OCI-LY7 (cell line): ENCODE results near the gene SPTAN1. TPM values are rescaled to one million over a fixed set of nuclear protein-coding genes. Genes with fewer than 3 reads are reported as not detected.

Experiments
- BruUV-seq: library from RNA; stranded (reverse); fragments of 400-500 nt; replicated peaks from 2 replicates; lab custom pipeline; 2021; lab: Mats Ljungman, UMichigan
- CTCF ChIA-PET: fragments of 300-600 bp; sonication (Branson Sonifier 250); formaldehyde crosslinking; loops from one replicate; lab custom pipeline; 2022; ENCODE audit warnings: antibody characterized with exemption; ENCODE audit not compliant: unreplicated experiment; lab: Charles Lee
- POLR2A ChIA-PET: fragments of 300-600 bp; sonication (Branson Sonifier 250); formaldehyde crosslinking; loops from one replicate; lab custom pipeline; 2022; ENCODE audit warnings: antibody characterized with exemption; lab: Charles Lee
- DNase-seq: peaks from one replicate; pipeline ENCODE4 v3.0.0-alpha.2; 2015; ENCODE audit warnings: low spot score
- H2AFZ ChIP-seq: fragments of 200-600 bp; sonication (generic), shearing (Covaris generic); 2 replicates; pipeline ENCODE4 v1.6.1; 2014; ENCODE audit warnings: mild to moderate bottlenecking, antibody characterized with exemption, low read length, moderate library complexity
- H3K27ac ChIP-seq: fragments of 200-600 bp; sonication (generic); 2 replicates; pipeline ENCODE4 v1.5.1; 2014; ENCODE audit warnings: mixed run types, low read depth, mild to moderate bottlenecking, moderate library complexity, low read length, inconsistent platforms; ENCODE audit not compliant: poor library complexity, severe bottlenecking
- H3K36me3 ChIP-seq: fragments of 200-600 bp; sonication (generic); 2 replicates; pipeline ENCODE4 v1.6.1; 2014; ENCODE audit warnings: mild to moderate bottlenecking, antibody characterized with exemption, low read length, moderate library complexity, mixed read lengths; ENCODE audit not compliant: insufficient read depth
- H3K4me1 ChIP-seq: fragments of 200-600 bp; sonication (generic); 2 replicates; pipeline ENCODE4 v1.5.1; 2014; ENCODE audit warnings: mild to moderate bottlenecking, low read length; ENCODE audit not compliant: insufficient read depth, poor library complexity, severe bottlenecking
- H3K4me2 ChIP-seq: fragments of 200-600 bp; sonication (generic); 2 replicates; pipeline ENCODE4 v1.6.1; 2014; ENCODE audit warnings: mild to moderate bottlenecking, low read length
- H3K4me3 ChIP-seq: fragments of 200-600 bp; sonication (generic); 2 replicates; pipeline ENCODE4 v1.5.1; 2014; ENCODE audit warnings: mild to moderate bottlenecking, low read depth, low read length; ENCODE audit not compliant: poor library complexity, severe bottlenecking
- H3K79me2 ChIP-seq: fragments of 200-600 bp; sonication (generic); 2 replicates; pipeline ENCODE4 v1.6.1; 2016; ENCODE audit warnings: low read depth, mild to moderate bottlenecking, low read length, moderate library complexity, mixed read lengths; ENCODE audit not compliant: insufficient read depth
- H3K9me2 ChIP-seq: fragments of 200-600 bp; sonication (generic); 2 replicates; pipeline ENCODE4 v1.6.1; 2016; ENCODE audit warnings: mild to moderate bottlenecking, low read length, mixed read lengths; ENCODE audit not compliant: insufficient read depth
- H3K9me3 ChIP-seq: fragments of 200-600 bp; sonication (generic); 2 replicates; pipeline ENCODE4 v1.6.1; 2014; ENCODE audit warnings: mild to moderate bottlenecking, mixed run types, low read length, mixed read lengths
- H4K20me1 ChIP-seq: fragments of 200-600 bp; sonication (generic); 2 replicates; pipeline ENCODE4 v1.6.1; 2014; ENCODE audit warnings: mild to moderate bottlenecking, antibody characterized with exemption, low read length, moderate library complexity, mixed read lengths; ENCODE audit not compliant: insufficient read depth
- CTCF ChIP-seq: fragments of 200-600 bp; sonication (generic); conservative IDR thresholded peaks from 2 replicates; pipeline ENCODE4 v1.5.1; 2014; ENCODE audit warnings: mild to moderate bottlenecking, antibody characterized with exemption, low read length, moderate library complexity, mixed read lengths
- EZH2phosphoT487 ChIP-seq: fragments of 200-600 bp; sonication (generic); IDR thresholded peaks from 2 replicates; pipeline ENCODE4 v1.6.1; 2018; ENCODE audit warnings: low read depth, borderline replicate concordance, mild to moderate bottlenecking, mixed run types, antibody characterized with exemption, low read length, moderate library complexity, mixed read lengths
- intact Hi-C: fragments of 100-400 bp; cut with micrococcal nuclease; formaldehyde crosslinking; loops from one replicate; pipeline ENCODE4 v1.10.0; 2022; ENCODE audit not compliant: unreplicated experiment
- total RNA-seq, 2 experiments: library from RNA; depleted of rRNA in 1 of 2; stranded (reverse); fragments of >200 nt in 1 of 2; shearing (Covaris generic) in 1 of 2; gene quantifications; 2 replicates each; pipeline ENCODE4 v1.2.3, GENCODE V29; 2014 to 2022

Gene SPTAN1
- total RNA-seq, 2 experiments from 2014 or later: 239 to 259 TPM

- POLR2A ChIA-PET: interaction anchor here (0.7 kb wide), 1 partner anchor 89 kb away, joined by 5 read pairs; no protein-coding TSS in a partner anchor
- CTCF ChIA-PET: no interaction called here
- H3K4me3 ChIP-seq: no peak overlapping the region
- BruUV-seq: no TSS peak
- no peaks in the 10 kb centered on the region for H4K20me1 ChIP-seq
- no peak overlapping the region for H3K4me2 ChIP-seq
- peaks cover 84% of the 10 kb centered on the region for H3K36me3 ChIP-seq
- H3K79me2 ChIP-seq: no peaks in the 10 kb centered on the region
- TF ChIP-seq CTCF (no peak), EZH2phosphoT487 (no peak)
- no peak overlapping the region for H2AFZ ChIP-seq
- no peak overlapping the region for H3K27ac ChIP-seq
- no peaks in the 10 kb centered on the region for H3K9me3 ChIP-seq
- no peaks in the 10 kb centered on the region for H3K4me1 ChIP-seq
- intact Hi-C loops: no loop called here
- no peaks in the 10 kb centered on the region for H3K9me2 ChIP-seq
- DNase-seq: no peak
Observed at GRCh38 chr9:128532581-128532980, 19.8 kb upstream of the SPTAN1 start.

GRCh38 chr9:128540634-128541360 is 11.6 kb upstream of the SPTAN1 start:
- DNase-seq: no peak
- Histone ChIP-seq H3K79me2 (no peaks in the 10 kb centered on the region), H3K9me2 (no peaks in the 10 kb centered on the region), H2AFZ (no peak overlapping the region), H3K4me3 (no peak overlapping the region), H3K36me3 (peaks cover 66% of the 10 kb centered on the region), H3K4me1 (no peaks in the 10 kb centered on the region), H3K9me3 (no peaks in the 10 kb centered on the region), H4K20me1 (no peaks in the 10 kb centered on the region), H3K4me2 (no peak overlapping the region), H3K27ac (no peak overlapping the region)
- intact Hi-C loops: no loop called here
- no TSS peak for BruUV-seq
- ChIA-PET CTCF (interaction anchor here (0.6 kb wide), 1 partner anchor 29 kb away, joined by 3 read pairs; no protein-coding TSS in a partner anchor), POLR2A (no interaction called here)
- TF ChIP-seq CTCF (no peak), EZH2phosphoT487 (no peak)

- ChIA-PET POLR2A (interaction anchor here (0.7 kb wide), 2 partner anchors 67 to 369 kb away, joined by 3 to 4 read pairs; no protein-coding TSS in a partner anchor), CTCF (no interaction called here)
- BruUV-seq: no TSS peak
- no peak overlapping the region for H3K4me3 ChIP-seq
- H3K27ac ChIP-seq: no peak overlapping the region
- DNase-seq: no peak
- TF ChIP-seq EZH2phosphoT487 (no peak), CTCF (no peak)
- H3K79me2 ChIP-seq: no peaks in the 10 kb centered on the region
- H4K20me1 ChIP-seq: no peaks in the 10 kb centered on the region
- H2AFZ ChIP-seq: no peak overlapping the region
- no peaks in the 10 kb centered on the region for H3K9me3 ChIP-seq
- intact Hi-C loops: no loop called here
- H3K4me1 ChIP-seq: peaks cover 5% of the 10 kb centered on the region
- H3K9me2 ChIP-seq: no peaks in the 10 kb centered on the region
- no peak overlapping the region for H3K4me2 ChIP-seq
- H3K36me3 ChIP-seq: peaks cover 9% of the 10 kb centered on the region; the same call in 1 of the 2 replicates
Observed at GRCh38 chr9:128546504-128546903, 5.9 kb upstream of the SPTAN1 start.
